PC-3 (cell line): ENCODE results near the gene ZHX3. TPM values are rescaled to one million over a fixed set of nuclear protein-coding genes. Genes with fewer than 3 reads are reported as not detected.
A peak's percentile ranks its signal among the peaks of the same experiment; 100 is the strongest.

Experiments used
- ATAC-seq: fragments of 200-7000 bp; cut with Tn5 transposase; 2 replicates; pipeline ENCODE4 v1.9.1; 2020; ENCODE audit warnings: mild to moderate bottlenecking, moderate library complexity
- BruUV-seq: library from RNA; stranded (reverse); fragments of 400-500 nt; replicated peaks from 2 replicates; lab custom pipeline; 2021; lab: Mats Ljungman, UMichigan
- CTCF ChIA-PET: fragments of 300-600 bp; sonication (Branson Sonifier 250); formaldehyde crosslinking; loops from one replicate; lab custom pipeline; 2022; ENCODE audit warnings: antibody characterized with exemption; lab: Charles Lee
- POLR2A ChIA-PET: fragments of 300-600 bp; sonication (Branson Sonifier 250); formaldehyde crosslinking; loops from one replicate; lab custom pipeline; 2022; ENCODE audit warnings: antibody characterized with exemption; ENCODE audit not compliant: unreplicated experiment; lab: Charles Lee
- DNase-seq: peaks from one replicate; pipeline ENCODE4 v3.0.0-alpha.2; 2015
- H2AFZ ChIP-seq: fragments of 300-600 bp; sonication (generic); 2 replicates; pipeline ENCODE4 v1.6.0; 2016; ENCODE audit warnings: antibody characterized with exemption, low read length
- H3F3A ChIP-seq: fragments of 300-600 bp; sonication (generic); one replicate; pipeline ENCODE4 v1.6.0; 2017; ENCODE audit warnings: antibody characterized with exemption, low read length, control low read depth, mild to moderate bottlenecking; ENCODE audit not compliant: unreplicated experiment
- H3K27ac ChIP-seq: fragments of 300-600 bp; sonication (generic); 2 replicates; pipeline ENCODE4 v1.5.1; 2016; ENCODE audit warnings: mild to moderate bottlenecking, low read length
- H3K27me3 ChIP-seq: fragments of 300-600 bp; sonication (generic); 2 replicates; pipeline ENCODE4 v1.6.1; 2016; ENCODE audit warnings: low read length, mixed read lengths
- H3K36me3 ChIP-seq: fragments of 300-600 bp; sonication (generic); 2 replicates; pipeline ENCODE4 v1.6.1; 2016; ENCODE audit warnings: low read depth, mixed run types, low read length, mixed read lengths
- H3K4me1 ChIP-seq: fragments of 300-600 bp; sonication (generic); 2 replicates; pipeline ENCODE4 v1.5.1; 2016; ENCODE audit warnings: low read length; ENCODE audit not compliant: insufficient read depth
- H3K4me2 ChIP-seq: fragments of 300-600 bp; sonication (generic); 2 replicates; pipeline ENCODE4 v1.6.0; 2016; ENCODE audit warnings: low read length
- H3K4me3 ChIP-seq: fragments of 300-600 bp; sonication (generic); 2 replicates; pipeline ENCODE4 v1.5.1; 2016; ENCODE audit warnings: mild to moderate bottlenecking, low read length, mixed read lengths
- H3K79me2 ChIP-seq: fragments of 300-600 bp; sonication (generic); 2 replicates; pipeline ENCODE4 v1.6.1; 2017; ENCODE audit warnings: low read length, mixed read lengths
- H3K9ac ChIP-seq: fragments of 300-600 bp; sonication (generic); 2 replicates; pipeline ENCODE4 v1.6.0; 2016; ENCODE audit warnings: mild to moderate bottlenecking, low read length
- H3K9me2 ChIP-seq: fragments of 300-600 bp; sonication (generic); replicated peaks from 2 replicates; pipeline ENCODE4 v1.6.1; 2016; ENCODE audit warnings: mixed run types, low read length, mixed read lengths
- H3K9me3 ChIP-seq: fragments of 300-600 bp; sonication (generic); 2 replicates; pipeline ENCODE4 v1.6.1; 2016; ENCODE audit warnings: low read length, mixed read lengths
- H4K20me1 ChIP-seq: fragments of 300-600 bp; sonication (generic); 2 replicates; pipeline ENCODE4 v1.6.1; 2016; ENCODE audit warnings: low read length, mixed read lengths
- EZH2 ChIP-seq: fragments of 300-600 bp; sonication (generic); IDR thresholded peaks from one replicate; pipeline ENCODE4 v1.6.1; 2017; ENCODE audit warnings: antibody characterized with exemption, mild to moderate bottlenecking, low read length; ENCODE audit not compliant: unreplicated experiment
- EZH2phosphoT487 ChIP-seq: fragments of 300-600 bp; sonication (generic); IDR thresholded peaks from 2 replicates; pipeline ENCODE4 v1.6.1; 2018; ENCODE audit warnings: mild to moderate bottlenecking, antibody characterized with exemption, low read length, borderline replicate concordance
- intact Hi-C: fragments of 100-400 bp; cut with micrococcal nuclease; formaldehyde crosslinking; loops from 2 replicates; pipeline ENCODE4 v1.9.0; 2023
- total RNA-seq: library from RNA; depleted of rRNA; stranded (reverse); fragments of >200 nt; gene quantifications from 2 replicates; pipeline ENCODE4 v1.2.3, GENCODE V29; 2014
- TF ChIP-seq, protein P1 (sequence below): fragments of 300-600 bp; sonication (generic); conservative IDR thresholded peaks from 2 replicates; pipeline ENCODE4 v1.5.1; 2017; ENCODE audit warnings: antibody characterized with exemption, low read depth, mild to moderate bottlenecking, low read length

Gene ZHX3
- total RNA-seq, 1 experiment from 2014 or later = 14.0 TPM

DNA sequence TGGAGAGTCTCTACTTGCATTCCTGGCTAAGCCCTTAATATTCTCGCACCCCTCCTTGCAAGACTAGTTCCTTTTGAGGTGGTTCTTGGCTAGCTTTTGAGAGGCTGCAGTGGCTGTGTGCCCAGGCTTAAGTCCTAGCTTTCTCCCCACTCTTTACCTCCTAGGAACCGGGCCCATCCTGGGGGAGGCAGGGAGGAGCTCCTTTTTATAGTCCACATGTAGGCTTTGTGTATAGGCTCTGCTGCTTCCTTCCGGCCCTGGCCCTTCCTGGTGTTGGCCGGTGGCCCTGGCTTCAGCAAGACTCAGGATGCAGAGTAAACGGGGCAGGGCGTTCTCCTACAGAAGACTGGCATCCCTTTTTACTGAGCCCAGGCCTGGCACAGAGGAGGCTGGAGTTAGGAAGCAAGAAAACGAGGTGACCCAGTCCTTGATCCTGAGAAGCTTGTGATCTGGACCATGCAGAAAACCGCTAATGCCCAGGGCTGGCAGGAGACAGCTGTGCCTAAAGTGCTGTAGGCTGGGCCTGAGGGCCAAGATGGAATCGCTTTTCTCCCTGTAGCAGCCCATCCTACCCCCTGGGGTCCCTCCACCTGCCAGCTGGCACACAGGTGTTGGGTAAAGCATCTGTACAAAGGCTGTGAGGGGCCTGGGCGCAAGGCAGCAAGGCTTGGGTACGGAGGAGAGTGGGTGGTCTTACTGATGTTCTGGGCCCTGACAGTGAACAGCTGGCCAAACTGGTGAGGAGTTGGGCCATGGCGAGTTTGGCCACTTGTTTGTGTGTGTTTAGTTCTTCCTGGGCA is 171.5 kb downstream of the ZHX3 start:
- peaks cover 95% of the 10 kb centered on the region for H3K79me2 ChIP-seq
- no peaks in the 10 kb centered on the region for H3K9me2 ChIP-seq
- no peak overlapping the region for H2AFZ ChIP-seq
- no peak overlapping the region for H3K27ac ChIP-seq
- ChIA-PET CTCF (no interaction called here), POLR2A (no interaction called here)
- intact Hi-C loops = no loop called here
- peak; percentile 33 for ATAC-seq
- H3K36me3 ChIP-seq = no peaks in the 10 kb centered on the region
- H3K9ac ChIP-seq = no peak overlapping the region
- no TSS peak for BruUV-seq
- no peak overlapping the region for H3K4me3 ChIP-seq
- peaks cover 68% of the 10 kb centered on the region for H4K20me1 ChIP-seq
- no peaks in the 10 kb centered on the region for H3K9me3 ChIP-seq
- H3K4me1 ChIP-seq = peaks cover 7% of the 10 kb centered on the region; the same call in 1 of the 2 replicates
- DNase-seq = no peak
- H3K4me2 ChIP-seq = no peak overlapping the region
- H3K27me3 ChIP-seq = no peaks in the 10 kb centered on the region
- TF ChIP-seq EZH2phosphoT487 = no peak
- TF ChIP-seq, protein P1, sequence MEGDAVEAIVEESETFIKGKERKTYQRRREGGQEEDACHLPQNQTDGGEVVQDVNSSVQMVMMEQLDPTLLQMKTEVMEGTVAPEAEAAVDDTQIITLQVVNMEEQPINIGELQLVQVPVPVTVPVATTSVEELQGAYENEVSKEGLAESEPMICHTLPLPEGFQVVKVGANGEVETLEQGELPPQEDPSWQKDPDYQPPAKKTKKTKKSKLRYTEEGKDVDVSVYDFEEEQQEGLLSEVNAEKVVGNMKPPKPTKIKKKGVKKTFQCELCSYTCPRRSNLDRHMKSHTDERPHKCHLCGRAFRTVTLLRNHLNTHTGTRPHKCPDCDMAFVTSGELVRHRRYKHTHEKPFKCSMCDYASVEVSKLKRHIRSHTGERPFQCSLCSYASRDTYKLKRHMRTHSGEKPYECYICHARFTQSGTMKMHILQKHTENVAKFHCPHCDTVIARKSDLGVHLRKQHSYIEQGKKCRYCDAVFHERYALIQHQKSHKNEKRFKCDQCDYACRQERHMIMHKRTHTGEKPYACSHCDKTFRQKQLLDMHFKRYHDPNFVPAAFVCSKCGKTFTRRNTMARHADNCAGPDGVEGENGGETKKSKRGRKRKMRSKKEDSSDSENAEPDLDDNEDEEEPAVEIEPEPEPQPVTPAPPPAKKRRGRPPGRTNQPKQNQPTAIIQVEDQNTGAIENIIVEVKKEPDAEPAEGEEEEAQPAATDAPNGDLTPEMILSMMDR = no peak
- H3F3A ChIP-seq = no peaks in the 10 kb centered on the region

DNA sequence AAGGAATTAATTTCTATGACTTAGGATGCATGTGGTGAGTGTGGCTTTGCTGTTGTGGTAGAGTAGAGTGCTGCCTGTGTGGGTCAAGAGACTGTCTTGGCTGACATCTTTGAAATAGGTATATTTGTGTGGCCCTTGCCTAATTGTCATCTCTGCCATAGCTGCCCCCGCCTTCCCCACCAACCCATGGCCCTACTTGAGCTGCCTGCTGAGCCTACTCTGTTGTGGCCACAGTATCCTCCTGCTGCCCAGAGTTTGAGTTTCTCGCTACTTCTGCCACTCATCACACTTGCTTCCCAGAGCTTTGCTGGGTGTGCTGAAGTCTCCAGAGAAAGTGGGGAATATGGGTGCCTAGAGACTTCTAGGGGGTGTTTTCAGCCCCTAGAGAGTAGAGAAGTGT is 172.2 kb downstream of the ZHX3 start:
- Histone ChIP-seq H3K79me2 (peaks cover 95% of the 10 kb centered on the region), H4K20me1 (peaks cover 67% of the 10 kb centered on the region), H3K36me3 (no peaks in the 10 kb centered on the region), H3K4me2 (no peak overlapping the region), H3K9me3 (no peaks in the 10 kb centered on the region), H3K27ac (no peak overlapping the region), H3K4me3 (no peak overlapping the region), H3K9ac (no peak overlapping the region), H3F3A (no peaks in the 10 kb centered on the region), H3K27me3 (no peaks in the 10 kb centered on the region), H3K4me1 (peaks cover 7% of the 10 kb centered on the region; the same call in 1 of the 2 replicates), H2AFZ (no peak overlapping the region), H3K9me2 (no peaks in the 10 kb centered on the region)
- ATAC-seq (no peak), DNase-seq (no peak)
- CTCF ChIA-PET = no interaction called here
- POLR2A ChIA-PET = no interaction called here
- intact Hi-C loops = no loop called here
- TF ChIP-seq EZH2 (no peak), EZH2phosphoT487 (no peak)
- TF ChIP-seq, protein P1 = no peak
- BruUV-seq = no TSS peak

DNA sequence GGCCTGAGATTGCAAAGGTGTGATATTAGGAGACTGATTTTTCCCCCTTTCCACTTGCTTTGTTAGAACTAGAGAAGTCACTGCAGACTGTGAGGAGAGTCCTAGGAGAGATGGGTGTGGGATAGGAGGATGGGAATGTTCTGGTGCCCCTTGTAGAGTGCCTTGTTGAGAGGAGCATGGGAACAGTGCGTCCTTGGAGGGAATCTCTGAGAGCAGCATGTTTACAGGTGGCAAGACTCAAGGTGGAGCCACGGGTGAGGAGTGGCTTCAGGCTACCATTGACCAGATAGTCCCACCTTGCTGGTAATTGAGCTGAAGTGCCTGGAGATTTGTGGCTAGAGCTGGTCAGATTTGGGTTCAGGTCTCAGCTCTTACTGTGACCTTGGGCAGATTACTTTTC is 174.2 kb downstream of the ZHX3 start:
- intact Hi-C loops = no loop called here
- no TSS peak for BruUV-seq
- Histone ChIP-seq H4K20me1 (peaks cover 67% of the 10 kb centered on the region), H3K4me2 (no peak overlapping the region), H3K36me3 (no peaks in the 10 kb centered on the region), H3K9me3 (no peaks in the 10 kb centered on the region), H3K9ac (no peak overlapping the region), H3K79me2 (peaks cover 96% of the 10 kb centered on the region), H3K27ac (no peak overlapping the region), H3K9me2 (no peaks in the 10 kb centered on the region), H3K27me3 (no peaks in the 10 kb centered on the region), H3F3A (no peaks in the 10 kb centered on the region), H2AFZ (no peak overlapping the region), H3K4me1 (peaks cover 16% of the 10 kb centered on the region), H3K4me3 (no peak overlapping the region)
- DNase-seq (no peak), ATAC-seq (no peak)
- CTCF ChIA-PET = interaction anchor here (0.6 kb wide), 1 partner anchor 179 kb away, joined by 5 read pairs; no protein-coding TSS in a partner anchor
- no peak for TF ChIP-seq EZH2phosphoT487
- no peak for TF ChIP-seq EZH2
- TF ChIP-seq, protein P1 = no peak
- POLR2A ChIA-PET = no interaction called here
